NCI-H82 treated with DMSO at 0.1 percent for 48 hours (cell line): Measurements from ENCODE around the gene SLC9C2.
"Not testable (repeated sequence)": the region's sequence is repeated elsewhere in the genome, so short reads cannot be mapped to it uniquely, and the experiment has no call there.

Experiments
- DNase-seq: peaks from one replicate; lab custom pipeline; 2025; ENCODE audit not compliant: unreplicated experiment; lab: John Stamatoyannopoulos, UW

SLC9C2 gene

GRCh38 chr1:173581383-173582079 is 21.3 kb downstream of the SLC9C2 start:
- DNase-seq: no peak

- DNase-seq: no peak
Observed at GRCh38 chr1:173580658-173581057, 22.2 kb downstream of the SLC9C2 start.

- DNase-seq: peak; percentile 77
Observed at GRCh38 chr1:173580071-173580470, 22.8 kb downstream of the SLC9C2 start.

GRCh38 chr1:173573596-173573995 is 29.3 kb downstream of the SLC9C2 start:
- DNase-seq: no peak

GRCh38 chr1:173572201-173572873 is 30.5 kb downstream of the SLC9C2 start:
- DNase-seq: no peak

GRCh38 chr1:173570370-173571007 is 32.4 kb downstream of the SLC9C2 start:
- no peak for DNase-seq

GRCh38 chr1:173568483-173568882 is 34.4 kb downstream of the SLC9C2 start:
- DNase-seq: no peak

- not testable (repeated sequence) for DNase-seq
Observed at GRCh38 chr1:173563846-173564245, 39.0 kb downstream of the SLC9C2 start.

- DNase-seq: no peak
Observed at GRCh38 chr1:173562813-173563212, 40.1 kb downstream of the SLC9C2 start.

- no peak for DNase-seq
Observed at GRCh38 chr1:173561263-173561662, 41.6 kb downstream of the SLC9C2 start.

- DNase-seq: no peak
Observed at GRCh38 chr1:173560285-173560880, 42.5 kb downstream of the SLC9C2 start.

- no peak for DNase-seq
Observed at GRCh38 chr1:173555651-173556305, 47.1 kb downstream of the SLC9C2 start.

- DNase-seq: no peak
Observed at GRCh38 chr1:173554541-173555250, 48.2 kb downstream of the SLC9C2 start.

GRCh38 chr1:173554089-173554488 is 48.8 kb downstream of the SLC9C2 start:
- no peak for DNase-seq

- no peak for DNase-seq
Observed at GRCh38 chr1:173553312-173553711, 49.6 kb downstream of the SLC9C2 start.

- DNase-seq: no peak
Observed at GRCh38 chr1:173551699-173552098, 51.2 kb downstream of the SLC9C2 start.

GRCh38 chr1:173549813-173550212 is 53.1 kb downstream of the SLC9C2 start:
- DNase-seq: no peak

GRCh38 chr1:173545688-173546087 is 57.2 kb downstream of the SLC9C2 start:
- DNase-seq: no peak

- DNase-seq: no peak
Observed at GRCh38 chr1:173536223-173536622, 66.6 kb downstream of the SLC9C2 start.

- no peak for DNase-seq
Observed at GRCh38 chr1:173532237-173532636, 70.6 kb downstream of the SLC9C2 start.
